Measurements from ENCODE around the gene CCDC177.

The CCDC177 gene

GRCh38 chr14:69574263-69574953 lies at the start of gene CCDC177:
Gene CCDC177 (minus strand): TSS chr14:69574871. CDS start chr14:69573622, 1,249 bp downstream.
- DNase-seq (ENCODE audit: low read depth) = peak; percentile 72

GRCh38 chr14:69624136-69624535 lies 49.5 kb upstream of the CCDC177 start:
- DNase-seq (ENCODE audit: low read depth) = no peak

GRCh38 chr14:69620981-69621380 lies 46.3 kb upstream of the CCDC177 start:
- no peak for DNase-seq (ENCODE audit: low read depth)

- DNase-seq (ENCODE audit: low read depth) = no peak
Observed at GRCh38 chr14:69620211-69620611, 45.5 kb upstream of the CCDC177 start.

GRCh38 chr14:69619012-69619411 lies 44.3 kb upstream of the CCDC177 start:
- peak; percentile 27 for DNase-seq (ENCODE audit: low read depth)

GRCh38 chr14:69617796-69618195 lies 43.1 kb upstream of the CCDC177 start:
- DNase-seq (ENCODE audit: low read depth) = no peak

- DNase-seq (ENCODE audit: low read depth) = no peak
Observed at GRCh38 chr14:69616408-69616773, 41.7 kb upstream of the CCDC177 start.

- peak; percentile 64 for DNase-seq (ENCODE audit: low read depth)
Observed at GRCh38 chr14:69615496-69616407, 41.1 kb upstream of the CCDC177 start.

GRCh38 chr14:69615121-69615495 lies 40.4 kb upstream of the CCDC177 start:
- DNase-seq (ENCODE audit: low read depth) = no peak

GRCh38 chr14:69614592-69614991 lies 39.9 kb upstream of the CCDC177 start:
- DNase-seq (ENCODE audit: low read depth) = no peak

GRCh38 chr14:69613312-69614073 lies 38.8 kb upstream of the CCDC177 start:
- DNase-seq (ENCODE audit: low read depth) = no peak

GRCh38 chr14:69612783-69613130 lies 38.1 kb upstream of the CCDC177 start:
- DNase-seq (ENCODE audit: low read depth) = peak; percentile 33

- DNase-seq (ENCODE audit: low read depth) = peak; percentile 52
Observed at GRCh38 chr14:69612014-69612782, 37.5 kb upstream of the CCDC177 start.

GRCh38 chr14:69611172-69612013 lies 36.7 kb upstream of the CCDC177 start, which contains the start of gene SUSD6:
Gene SUSD6 (plus strand): TSS chr14:69611596. CDS start chr14:69658593, 46,997 bp downstream.
- DNase-seq (ENCODE audit: low read depth) = peak; percentile 89

GRCh38 chr14:69610874-69611171 lies 36.2 kb upstream of the CCDC177 start:
- peak; percentile 36 for DNase-seq (ENCODE audit: low read depth)

GRCh38 chr14:69610020-69610873 lies 35.6 kb upstream of the CCDC177 start:
- no peak for DNase-seq (ENCODE audit: low read depth)

GRCh38 chr14:69606258-69607184 lies 31.9 kb upstream of the CCDC177 start:
- no peak for DNase-seq (ENCODE audit: low read depth)

- no peak for DNase-seq (ENCODE audit: low read depth)
Observed at GRCh38 chr14:69605738-69606137, 31.1 kb upstream of the CCDC177 start.
